ENCODE data around the gene ECE2. TPM values are rescaled to one million over a fixed set of nuclear protein-coding genes. Genes with fewer than 3 reads are reported as not detected.
"Not testable (repeated sequence)": the region's sequence is repeated elsewhere in the genome, so short reads cannot be mapped to it uniquely, and the experiment has no call there.

Gene ECE2
- polyA plus RNA-seq, 1 of the 3 experiments (the other 2 are of a cell fraction) = 0.03 TPM

DNA sequence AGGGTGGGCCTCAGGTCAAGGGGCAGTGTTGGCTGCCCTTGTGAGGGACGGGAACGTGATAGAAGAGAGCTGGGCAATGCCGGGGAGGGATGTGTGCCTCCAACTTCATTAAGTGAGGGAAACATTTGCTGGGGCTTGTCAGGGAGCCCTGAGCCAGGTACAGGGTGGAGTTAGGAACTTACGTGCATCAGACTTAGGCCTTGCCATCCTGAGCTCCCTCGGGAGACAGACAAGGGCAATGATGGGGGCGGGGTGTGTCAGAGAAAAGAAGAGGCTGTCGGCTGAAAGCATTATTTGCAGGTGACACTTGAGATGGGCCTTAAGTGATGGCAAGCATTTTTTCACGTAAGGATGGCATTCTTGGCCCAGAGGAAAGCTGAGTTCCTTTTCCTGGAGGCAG is 63.2 kb downstream of the ECE2 start (continued):
- TF ChIP-seq ZBTB33 (IDR thresholded peaks at IDR 0.05; ENCODE audit: borderline replicate concordance, low read depth) = no peak
- no peak for TF ChIP-seq EP300 (IDR thresholded peaks at IDR 0.05; ENCODE audit: borderline replicate concordance in 1 of 2, low read depth in 1 of 2, low read length in 1 of 2)

GRCh38 chr3:184339451-184340135 is 63.8 kb downstream of the ECE2 start:
- 96% methylated on average over 19 of the region's 19 CpGs for WGBS (ENCODE audit: low lambda C conversion rate)
- POLR2A ChIA-PET = interaction anchor here (0.6 to 3.1 kb wide), 7 partner anchors 9 to 507 kb away, joined by 3 to 19 read pairs (median 6); partner anchors contain the start of genes CLCN2 and POLR2H
- CTCF ChIA-PET = interaction anchor here (0.9 to 5.2 kb wide), 6 partner anchors 9 to 443 kb away, joined by 3 to 63 read pairs (median 4); partner anchors contain the start of genes CLCN2 and POLR2H
- H3K4me3 ChIP-seq (ENCODE audit: low read depth in 2 of 2, low read length in 1 of 2); H3K9me3 ChIP-seq; H3K9me2 ChIP-seq; H2AFZ ChIP-seq (ENCODE audit: low read depth); H3K9ac ChIP-seq; H3K27me3 ChIP-seq (ENCODE audit: insufficient read depth); DNase-seq: not testable (repeated sequence)
- peaks cover 31 to 36% of the 10 kb centered on the region in 2 experiments; a peak in 3 of 4 replicates for H3K4me1 ChIP-seq (ENCODE audit: control insufficient read depth in 1 of 2, insufficient read depth in 2 of 2, low read depth in 1 of 2, low read length in 1 of 2)
- peak overlapping the region in 1 of 2 experiments; percentile 90; a peak in 1 of 4 replicates for H3K27ac ChIP-seq (ENCODE audit: low read depth in 2 of 2, low read length in 1 of 2)
- peaks cover 14% of the 10 kb centered on the region; the same call in 1 of the 2 replicates for H4K20me1 ChIP-seq (ENCODE audit: insufficient read depth)
- peak overlapping the region; percentile 85 for H3K4me2 ChIP-seq
- H3K36me3 ChIP-seq (replicated peaks in 1 of 2; ENCODE audit: control insufficient read depth in 1 of 2, insufficient read depth in 2 of 2, low read length in 1 of 2) = peaks cover 7 to 31% of the 10 kb centered on the region in 2 experiments
- H3K79me2 ChIP-seq (ENCODE audit: insufficient read depth) = peaks cover 60% of the 10 kb centered on the region
- H3F3A ChIP-seq (replicated peaks; ENCODE audit: insufficient read depth) = peaks cover 18% of the 10 kb centered on the region

DNA sequence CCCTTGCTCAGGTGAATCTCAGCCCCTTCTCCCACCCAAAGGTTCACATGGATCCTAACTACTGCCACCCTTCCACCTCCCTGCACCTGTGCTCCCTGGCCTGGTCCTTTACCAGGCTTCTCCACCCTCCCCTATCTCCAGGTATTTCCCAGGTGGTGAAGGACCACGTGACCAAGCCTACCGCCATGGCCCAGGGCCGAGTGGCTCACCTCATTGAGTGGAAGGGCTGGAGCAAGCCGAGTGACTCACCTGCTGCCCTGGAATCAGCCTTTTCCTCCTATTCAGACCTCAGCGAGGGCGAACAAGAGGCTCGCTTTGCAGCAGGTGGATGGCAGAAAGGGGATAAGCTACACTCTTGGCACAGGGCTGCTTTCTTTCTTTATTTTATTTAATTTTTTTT is 66.1 kb downstream of the ECE2 start:
- TF ChIP-seq SMC3 (IDR thresholded peaks at IDR 0.05; ENCODE audit: low read depth, low read length) (no peak), PBX3 (IDR thresholded peaks at IDR 0.05) (no peak), GABPA (IDR thresholded peaks at IDR 0.05; ENCODE audit: low read depth) (no peak), RFX5 (IDR thresholded peaks at IDR 0.05; ENCODE audit: low read length) (no peak), JUND (IDR thresholded peaks at IDR 0.05) (no peak), FOXM1 (IDR thresholded peaks at IDR 0.05; ENCODE audit: low read depth) (no peak), EP300 (IDR thresholded peaks at IDR 0.05; ENCODE audit: borderline replicate concordance in 1 of 2, low read depth in 1 of 2, low read length in 1 of 2) (no peak), FOXJ3 (CRISPR knock-in tag; IDR thresholded peaks at IDR 0.05) (no peak), RCOR1 (IDR thresholded peaks at IDR 0.05; ENCODE audit: low read length) (no peak), ZBTB33 (IDR thresholded peaks at IDR 0.05; ENCODE audit: borderline replicate concordance, low read depth) (no peak), TCF12 (IDR thresholded peaks at IDR 0.05) (no peak)
- TF ChIP-seq, protein P1, sequence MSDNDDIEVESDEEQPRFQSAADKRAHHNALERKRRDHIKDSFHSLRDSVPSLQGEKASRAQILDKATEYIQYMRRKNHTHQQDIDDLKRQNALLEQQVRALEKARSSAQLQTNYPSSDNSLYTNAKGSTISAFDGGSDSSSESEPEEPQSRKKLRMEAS (IDR thresholded peaks at IDR 0.05; ENCODE audit: low read depth) = no peak
- TF ChIP-seq, protein P2, sequence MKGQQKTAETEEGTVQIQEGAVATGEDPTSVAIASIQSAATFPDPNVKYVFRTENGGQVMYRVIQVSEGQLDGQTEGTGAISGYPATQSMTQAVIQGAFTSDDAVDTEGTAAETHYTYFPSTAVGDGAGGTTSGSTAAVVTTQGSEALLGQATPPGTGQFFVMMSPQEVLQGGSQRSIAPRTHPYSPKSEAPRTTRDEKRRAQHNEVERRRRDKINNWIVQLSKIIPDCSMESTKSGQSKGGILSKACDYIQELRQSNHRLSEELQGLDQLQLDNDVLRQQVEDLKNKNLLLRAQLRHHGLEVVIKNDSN (IDR thresholded peaks at IDR 0.05; ENCODE audit: borderline replicate concordance, low read depth) = no peak
- H3K27me3 ChIP-seq (ENCODE audit: insufficient read depth) = no peaks in the 10 kb centered on the region
- H3K36me3 ChIP-seq (replicated peaks in 1 of 2; ENCODE audit: control insufficient read depth in 1 of 2, insufficient read depth in 2 of 2, low read length in 1 of 2) = peaks cover 0 to 34% of the 10 kb centered on the region in 2 experiments
- no peak for DNase-seq
- no peak overlapping the region for H3K9ac ChIP-seq
- H3F3A ChIP-seq (replicated peaks; ENCODE audit: insufficient read depth) = peaks cover 4% of the 10 kb centered on the region
- H3K4me1 ChIP-seq (ENCODE audit: control insufficient read depth in 1 of 2, insufficient read depth in 2 of 2, low read depth in 1 of 2, low read length in 1 of 2) = peaks cover 22% of the 10 kb centered on the region in 2 experiments; a peak in 3 of 4 replicates
- H3K9me2 ChIP-seq = no peaks in the 10 kb centered on the region
- no peak overlapping the region for H2AFZ ChIP-seq (ENCODE audit: low read depth)
- H3K79me2 ChIP-seq (ENCODE audit: insufficient read depth) = peaks cover 52% of the 10 kb centered on the region
- H3K4me3 ChIP-seq (ENCODE audit: low read depth in 2 of 2, low read length in 1 of 2) = no peak overlapping the region
- 0 out of 2 replicates have a peak, but pooled peaks cover 5% of the 10 kb centered on the region for H4K20me1 ChIP-seq (ENCODE audit: insufficient read depth)
- H3K4me2 ChIP-seq = no peak overlapping the region
- no peak overlapping the region for H3K27ac ChIP-seq (ENCODE audit: low read depth in 2 of 2, low read length in 1 of 2)
- ChIA-PET POLR2A (no interaction called here), CTCF (interaction anchor here (2.2 to 5.3 kb wide), 2 partner anchors 12 to 36 kb away, joined by 4 to 42 read pairs; no protein-coding TSS in a partner anchor)
- H3K9me3 ChIP-seq = no peaks in the 10 kb centered on the region
- WGBS (ENCODE audit: low lambda C conversion rate) = 95% methylated on average over 7 of the region's 7 CpGs

All from SK-N-SH (cell line).